Measurements from ENCODE around the gene TNRC6B.
"Not testable (repeated sequence)": the region's sequence is repeated elsewhere in the genome, so short reads cannot be mapped to it uniquely, and the experiment has no call there.

DNA sequence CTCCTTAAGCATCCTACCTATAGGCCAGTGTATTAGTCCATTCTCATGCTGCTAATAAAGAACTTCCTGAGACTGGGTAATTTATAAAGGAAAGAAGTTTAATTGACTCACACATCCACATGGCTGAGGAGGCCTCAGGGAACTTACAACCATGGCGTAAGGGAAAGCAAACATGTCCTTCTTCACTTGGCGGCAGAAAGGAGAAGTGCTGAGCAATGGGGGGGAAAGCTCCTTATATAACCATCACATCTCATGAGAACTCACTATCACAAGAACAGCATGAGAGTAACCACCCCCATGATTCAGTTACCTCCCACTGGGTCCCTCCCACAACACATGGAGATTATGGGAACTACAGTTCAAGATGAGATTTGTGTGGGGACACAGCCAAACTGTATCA lies 12.2 kb upstream of the TNRC6B start:
- TF ChIP-seq ZNF219 (CRISPR knock-in tag; IDR thresholded peaks at IDR 0.05; ENCODE audit: borderline replicate concordance); TEAD4 (CRISPR knock-in tag; IDR thresholded peaks at IDR 0.05); ZBTB21 (CRISPR knock-in tag; IDR thresholded peaks at IDR 0.05; ENCODE audit: borderline replicate concordance): not testable (repeated sequence)
- TF ChIP-seq, protein P1, sequence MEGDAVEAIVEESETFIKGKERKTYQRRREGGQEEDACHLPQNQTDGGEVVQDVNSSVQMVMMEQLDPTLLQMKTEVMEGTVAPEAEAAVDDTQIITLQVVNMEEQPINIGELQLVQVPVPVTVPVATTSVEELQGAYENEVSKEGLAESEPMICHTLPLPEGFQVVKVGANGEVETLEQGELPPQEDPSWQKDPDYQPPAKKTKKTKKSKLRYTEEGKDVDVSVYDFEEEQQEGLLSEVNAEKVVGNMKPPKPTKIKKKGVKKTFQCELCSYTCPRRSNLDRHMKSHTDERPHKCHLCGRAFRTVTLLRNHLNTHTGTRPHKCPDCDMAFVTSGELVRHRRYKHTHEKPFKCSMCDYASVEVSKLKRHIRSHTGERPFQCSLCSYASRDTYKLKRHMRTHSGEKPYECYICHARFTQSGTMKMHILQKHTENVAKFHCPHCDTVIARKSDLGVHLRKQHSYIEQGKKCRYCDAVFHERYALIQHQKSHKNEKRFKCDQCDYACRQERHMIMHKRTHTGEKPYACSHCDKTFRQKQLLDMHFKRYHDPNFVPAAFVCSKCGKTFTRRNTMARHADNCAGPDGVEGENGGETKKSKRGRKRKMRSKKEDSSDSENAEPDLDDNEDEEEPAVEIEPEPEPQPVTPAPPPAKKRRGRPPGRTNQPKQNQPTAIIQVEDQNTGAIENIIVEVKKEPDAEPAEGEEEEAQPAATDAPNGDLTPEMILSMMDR (IDR thresholded peaks at IDR 0.05) = not testable (repeated sequence)
- TF ChIP-seq, protein P2, sequence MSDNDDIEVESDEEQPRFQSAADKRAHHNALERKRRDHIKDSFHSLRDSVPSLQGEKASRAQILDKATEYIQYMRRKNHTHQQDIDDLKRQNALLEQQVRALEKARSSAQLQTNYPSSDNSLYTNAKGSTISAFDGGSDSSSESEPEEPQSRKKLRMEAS (CRISPR knock-in tag; IDR thresholded peaks at IDR 0.05) = not testable (repeated sequence)
- TF ChIP-seq, protein P3, sequence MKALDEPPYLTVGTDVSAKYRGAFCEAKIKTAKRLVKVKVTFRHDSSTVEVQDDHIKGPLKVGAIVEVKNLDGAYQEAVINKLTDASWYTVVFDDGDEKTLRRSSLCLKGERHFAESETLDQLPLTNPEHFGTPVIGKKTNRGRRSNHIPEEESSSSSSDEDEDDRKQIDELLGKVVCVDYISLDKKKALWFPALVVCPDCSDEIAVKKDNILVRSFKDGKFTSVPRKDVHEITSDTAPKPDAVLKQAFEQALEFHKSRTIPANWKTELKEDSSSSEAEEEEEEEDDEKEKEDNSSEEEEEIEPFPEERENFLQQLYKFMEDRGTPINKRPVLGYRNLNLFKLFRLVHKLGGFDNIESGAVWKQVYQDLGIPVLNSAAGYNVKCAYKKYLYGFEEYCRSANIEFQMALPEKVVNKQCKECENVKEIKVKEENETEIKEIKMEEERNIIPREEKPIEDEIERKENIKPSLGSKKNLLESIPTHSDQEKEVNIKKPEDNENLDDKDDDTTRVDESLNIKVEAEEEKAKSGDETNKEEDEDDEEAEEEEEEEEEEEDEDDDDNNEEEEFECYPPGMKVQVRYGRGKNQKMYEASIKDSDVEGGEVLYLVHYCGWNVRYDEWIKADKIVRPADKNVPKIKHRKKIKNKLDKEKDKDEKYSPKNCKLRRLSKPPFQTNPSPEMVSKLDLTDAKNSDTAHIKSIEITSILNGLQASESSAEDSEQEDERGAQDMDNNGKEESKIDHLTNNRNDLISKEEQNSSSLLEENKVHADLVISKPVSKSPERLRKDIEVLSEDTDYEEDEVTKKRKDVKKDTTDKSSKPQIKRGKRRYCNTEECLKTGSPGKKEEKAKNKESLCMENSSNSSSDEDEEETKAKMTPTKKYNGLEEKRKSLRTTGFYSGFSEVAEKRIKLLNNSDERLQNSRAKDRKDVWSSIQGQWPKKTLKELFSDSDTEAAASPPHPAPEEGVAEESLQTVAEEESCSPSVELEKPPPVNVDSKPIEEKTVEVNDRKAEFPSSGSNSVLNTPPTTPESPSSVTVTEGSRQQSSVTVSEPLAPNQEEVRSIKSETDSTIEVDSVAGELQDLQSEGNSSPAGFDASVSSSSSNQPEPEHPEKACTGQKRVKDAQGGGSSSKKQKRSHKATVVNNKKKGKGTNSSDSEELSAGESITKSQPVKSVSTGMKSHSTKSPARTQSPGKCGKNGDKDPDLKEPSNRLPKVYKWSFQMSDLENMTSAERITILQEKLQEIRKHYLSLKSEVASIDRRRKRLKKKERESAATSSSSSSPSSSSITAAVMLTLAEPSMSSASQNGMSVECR (CRISPR knock-in tag; IDR thresholded peaks at IDR 0.05; ENCODE audit: borderline replicate concordance) = not testable (repeated sequence)
- TF ChIP-seq, protein P4, sequence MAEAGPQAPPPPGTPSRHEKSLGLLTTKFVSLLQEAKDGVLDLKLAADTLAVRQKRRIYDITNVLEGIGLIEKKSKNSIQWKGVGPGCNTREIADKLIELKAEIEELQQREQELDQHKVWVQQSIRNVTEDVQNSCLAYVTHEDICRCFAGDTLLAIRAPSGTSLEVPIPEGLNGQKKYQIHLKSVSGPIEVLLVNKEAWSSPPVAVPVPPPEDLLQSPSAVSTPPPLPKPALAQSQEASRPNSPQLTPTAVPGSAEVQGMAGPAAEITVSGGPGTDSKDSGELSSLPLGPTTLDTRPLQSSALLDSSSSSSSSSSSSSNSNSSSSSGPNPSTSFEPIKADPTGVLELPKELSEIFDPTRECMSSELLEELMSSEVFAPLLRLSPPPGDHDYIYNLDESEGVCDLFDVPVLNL (CRISPR knock-in tag; IDR thresholded peaks at IDR 0.05; ENCODE audit: borderline replicate concordance, low read depth) = not testable (repeated sequence)
